ENCODE data around the gene DUOXA2.

The DUOXA2 gene

DNA sequence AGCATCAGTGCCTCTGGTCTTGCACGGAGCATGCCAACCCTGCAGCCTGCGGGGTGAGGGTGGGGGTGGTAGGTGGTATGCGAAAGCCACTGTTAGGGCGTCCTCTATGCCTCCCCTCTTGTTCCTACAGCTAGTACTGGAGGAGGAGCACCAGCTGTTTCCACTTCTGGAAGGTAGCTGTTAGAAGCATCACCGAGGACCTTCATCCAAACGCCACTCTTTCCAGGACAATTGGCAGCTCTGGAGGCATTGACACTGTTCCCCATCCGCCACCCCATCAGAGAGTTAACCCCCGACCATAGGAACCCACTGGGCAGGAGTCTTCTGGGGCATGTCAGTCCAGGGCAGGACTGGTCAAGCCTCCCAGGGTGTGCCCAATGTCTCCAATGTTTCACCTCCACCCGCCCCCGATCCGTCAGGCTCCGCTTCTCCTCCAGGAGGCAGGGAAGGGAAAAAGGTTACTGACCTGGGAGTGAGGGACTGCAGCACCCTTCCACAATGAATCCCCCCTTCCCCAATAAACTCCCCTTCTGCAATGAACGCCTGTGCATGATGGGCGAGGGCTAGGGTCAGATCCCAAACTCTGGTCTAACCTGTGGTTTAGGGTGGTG, 641 bp upstream of the DUOXA2 start (continued):
- TF ChIP-seq ISL1 (CRISPR knock-in tag; IDR thresholded peaks at IDR 0.05) (no peak), ZNF70 (CRISPR knock-in tag; IDR thresholded peaks at IDR 0.05) (no peak)

- no peak for ATAC-seq
- TF ChIP-seq TOX (CRISPR knock-in tag; IDR thresholded peaks at IDR 0.05; ENCODE audit: borderline replicate concordance) (no peak), ZFP30 (CRISPR knock-in tag; IDR thresholded peaks at IDR 0.05) (no peak), CSRNP3 (CRISPR knock-in tag; IDR thresholded peaks at IDR 0.05) (no peak), SNAI2 (CRISPR knock-in tag; IDR thresholded peaks at IDR 0.05) (no peak), TCF4 (CRISPR knock-in tag; IDR thresholded peaks at IDR 0.05; ENCODE audit: borderline replicate concordance) (no peak), ZNF565 (CRISPR knock-in tag; conservative IDR thresholded peaks at IDR 0.05; ENCODE audit: low read depth) (no peak), ESRRG (CRISPR knock-in tag; IDR thresholded peaks at IDR 0.05) (no peak)
- TF ChIP-seq, protein P1, sequence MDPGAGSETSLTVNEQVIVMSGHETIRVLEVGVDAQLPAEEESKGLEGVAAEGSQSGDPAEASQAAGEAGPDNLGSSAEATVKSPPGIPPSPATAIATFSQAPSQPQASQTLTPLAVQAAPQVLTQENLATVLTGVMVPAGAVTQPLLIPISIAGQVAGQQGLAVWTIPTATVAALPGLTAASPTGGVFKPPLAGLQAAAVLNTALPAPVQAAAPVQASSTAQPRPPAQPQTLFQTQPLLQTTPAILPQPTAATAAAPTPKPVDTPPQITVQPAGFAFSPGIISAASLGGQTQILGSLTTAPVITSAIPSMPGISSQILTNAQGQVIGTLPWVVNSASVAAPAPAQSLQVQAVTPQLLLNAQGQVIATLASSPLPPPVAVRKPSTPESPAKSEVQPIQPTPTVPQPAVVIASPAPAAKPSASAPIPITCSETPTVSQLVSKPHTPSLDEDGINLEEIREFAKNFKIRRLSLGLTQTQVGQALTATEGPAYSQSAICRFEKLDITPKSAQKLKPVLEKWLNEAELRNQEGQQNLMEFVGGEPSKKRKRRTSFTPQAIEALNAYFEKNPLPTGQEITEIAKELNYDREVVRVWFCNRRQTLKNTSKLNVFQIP (CRISPR knock-in tag; IDR thresholded peaks at IDR 0.05; ENCODE audit: borderline replicate concordance, low read depth), result no peak
These were observed 592 bp downstream of the DUOXA2 start for GRCh38 chr15:45114751-45115085.

DNA sequence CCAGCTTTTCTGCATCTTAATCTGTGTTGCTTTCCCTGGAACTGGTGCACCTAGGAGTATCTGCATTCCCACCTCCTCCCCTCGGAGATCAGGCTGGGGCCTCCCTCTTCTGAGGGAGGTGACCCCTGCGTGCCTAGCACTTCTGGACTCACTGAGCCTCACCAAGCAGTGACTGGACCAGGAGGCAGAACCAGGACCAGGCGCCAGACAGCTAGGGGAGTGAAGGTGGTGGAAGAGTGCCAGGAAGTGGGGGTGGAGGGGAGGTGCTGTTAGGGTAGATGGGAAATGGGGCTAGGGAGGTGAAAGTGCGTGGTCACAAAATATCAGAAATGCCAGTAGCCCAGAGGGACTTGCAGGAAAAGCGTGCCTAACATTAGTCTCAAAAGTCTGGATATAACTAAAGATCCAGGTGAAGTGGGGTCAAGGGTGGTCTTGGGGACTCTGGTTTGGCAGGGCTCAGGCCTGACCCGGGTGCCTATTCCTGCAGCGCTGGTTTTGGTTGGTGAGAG, 1.2 kb downstream of the DUOXA2 start:
- ATAC-seq, result no peak
- TF ChIP-seq, protein P2, sequence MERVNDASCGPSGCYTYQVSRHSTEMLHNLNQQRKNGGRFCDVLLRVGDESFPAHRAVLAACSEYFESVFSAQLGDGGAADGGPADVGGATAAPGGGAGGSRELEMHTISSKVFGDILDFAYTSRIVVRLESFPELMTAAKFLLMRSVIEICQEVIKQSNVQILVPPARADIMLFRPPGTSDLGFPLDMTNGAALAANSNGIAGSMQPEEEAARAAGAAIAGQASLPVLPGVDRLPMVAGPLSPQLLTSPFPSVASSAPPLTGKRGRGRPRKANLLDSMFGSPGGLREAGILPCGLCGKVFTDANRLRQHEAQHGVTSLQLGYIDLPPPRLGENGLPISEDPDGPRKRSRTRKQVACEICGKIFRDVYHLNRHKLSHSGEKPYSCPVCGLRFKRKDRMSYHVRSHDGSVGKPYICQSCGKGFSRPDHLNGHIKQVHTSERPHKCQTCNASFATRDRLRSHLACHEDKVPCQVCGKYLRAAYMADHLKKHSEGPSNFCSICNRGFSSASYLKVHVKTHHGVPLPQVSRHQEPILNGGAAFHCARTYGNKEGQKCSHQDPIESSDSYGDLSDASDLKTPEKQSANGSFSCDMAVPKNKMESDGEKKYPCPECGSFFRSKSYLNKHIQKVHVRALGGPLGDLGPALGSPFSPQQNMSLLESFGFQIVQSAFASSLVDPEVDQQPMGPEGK (CRISPR knock-in tag; IDR thresholded peaks at IDR 0.05; ENCODE audit: borderline replicate concordance), result no peak
- TF ChIP-seq ZNF70 (CRISPR knock-in tag; IDR thresholded peaks at IDR 0.05) (no peak), TCF4 (CRISPR knock-in tag; IDR thresholded peaks at IDR 0.05; ENCODE audit: borderline replicate concordance) (no peak), ZC3H10 (CRISPR knock-in tag; IDR thresholded peaks at IDR 0.05) (no peak), TOX (CRISPR knock-in tag; IDR thresholded peaks at IDR 0.05; ENCODE audit: borderline replicate concordance) (no peak), RARB (CRISPR knock-in tag; IDR thresholded peaks at IDR 0.05) (no peak), CSDC2 (CRISPR knock-in tag; IDR thresholded peaks at IDR 0.05) (no peak), ISL1 (CRISPR knock-in tag; IDR thresholded peaks at IDR 0.05) (no peak), ZFP30 (CRISPR knock-in tag; IDR thresholded peaks at IDR 0.05) (no peak), ARNTL (CRISPR knock-in tag; IDR thresholded peaks at IDR 0.05; ENCODE audit: borderline replicate concordance, low read depth) (no peak), CSRNP3 (CRISPR knock-in tag; IDR thresholded peaks at IDR 0.05) (no peak), GLIS3 (CRISPR knock-in tag; IDR thresholded peaks at IDR 0.05) (no peak)
- TF ChIP-seq, protein P3, sequence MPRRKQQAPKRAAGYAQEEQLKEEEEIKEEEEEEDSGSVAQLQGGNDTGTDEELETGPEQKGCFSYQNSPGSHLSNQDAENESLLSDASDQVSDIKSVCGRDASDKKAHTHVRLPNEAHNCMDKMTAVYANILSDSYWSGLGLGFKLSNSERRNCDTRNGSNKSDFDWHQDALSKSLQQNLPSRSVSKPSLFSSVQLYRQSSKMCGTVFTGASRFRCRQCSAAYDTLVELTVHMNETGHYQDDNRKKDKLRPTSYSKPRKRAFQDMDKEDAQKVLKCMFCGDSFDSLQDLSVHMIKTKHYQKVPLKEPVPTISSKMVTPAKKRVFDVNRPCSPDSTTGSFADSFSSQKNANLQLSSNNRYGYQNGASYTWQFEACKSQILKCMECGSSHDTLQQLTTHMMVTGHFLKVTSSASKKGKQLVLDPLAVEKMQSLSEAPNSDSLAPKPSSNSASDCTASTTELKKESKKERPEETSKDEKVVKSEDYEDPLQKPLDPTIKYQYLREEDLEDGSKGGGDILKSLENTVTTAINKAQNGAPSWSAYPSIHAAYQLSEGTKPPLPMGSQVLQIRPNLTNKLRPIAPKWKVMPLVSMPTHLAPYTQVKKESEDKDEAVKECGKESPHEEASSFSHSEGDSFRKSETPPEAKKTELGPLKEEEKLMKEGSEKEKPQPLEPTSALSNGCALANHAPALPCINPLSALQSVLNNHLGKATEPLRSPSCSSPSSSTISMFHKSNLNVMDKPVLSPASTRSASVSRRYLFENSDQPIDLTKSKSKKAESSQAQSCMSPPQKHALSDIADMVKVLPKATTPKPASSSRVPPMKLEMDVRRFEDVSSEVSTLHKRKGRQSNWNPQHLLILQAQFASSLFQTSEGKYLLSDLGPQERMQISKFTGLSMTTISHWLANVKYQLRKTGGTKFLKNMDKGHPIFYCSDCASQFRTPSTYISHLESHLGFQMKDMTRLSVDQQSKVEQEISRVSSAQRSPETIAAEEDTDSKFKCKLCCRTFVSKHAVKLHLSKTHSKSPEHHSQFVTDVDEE (CRISPR knock-in tag; IDR thresholded peaks at IDR 0.05), result no peak

- ATAC-seq, result no peak
- TF ChIP-seq PPARA (CRISPR knock-in tag; IDR thresholded peaks at IDR 0.05; ENCODE audit: borderline replicate concordance) (no peak), ESRRG (CRISPR knock-in tag; IDR thresholded peaks at IDR 0.05) (no peak), ZFP30 (CRISPR knock-in tag; IDR thresholded peaks at IDR 0.05) (no peak)
These were observed 1.9 kb downstream of the DUOXA2 start for GRCh38 chr15:45116006-45116481.

Data from SK-N-SH treated with all-trans-retinoic acid at 6 μM for 48 hours (cell line).